LoVo (cell line): ENCODE data around the gene RBM42.
"Not testable (repeated sequence)": the region's sequence is repeated elsewhere in the genome, so short reads cannot be mapped to it uniquely, and the experiment has no call there.

ENCODE experiments used
- DNase-seq: peaks from one replicate; pipeline ENCODE4 v3.0.0-alpha.2; 2016; ENCODE audit warnings: low spot score

RBM42 gene

GRCh38 chr19:35628565-35629331 is at the start of gene RBM42:
Gene RBM42, plus strand, starts transcription at chr19:35629036. Its CDS starts 118 bp downstream, at chr19:35629154.
- peak; percentile 98 for DNase-seq

- no peak for DNase-seq
Observed at GRCh38 chr19:35582760-35583159, 46.1 kb upstream of the RBM42 start.

- no peak for DNase-seq
Observed at GRCh38 chr19:35585848-35586247, 43.0 kb upstream of the RBM42 start, which contains the start of gene PMIS2. Gene PMIS2, plus strand, starts transcription at chr19:35586173. Its CDS starts 87 bp downstream, at chr19:35586260.

DNA sequence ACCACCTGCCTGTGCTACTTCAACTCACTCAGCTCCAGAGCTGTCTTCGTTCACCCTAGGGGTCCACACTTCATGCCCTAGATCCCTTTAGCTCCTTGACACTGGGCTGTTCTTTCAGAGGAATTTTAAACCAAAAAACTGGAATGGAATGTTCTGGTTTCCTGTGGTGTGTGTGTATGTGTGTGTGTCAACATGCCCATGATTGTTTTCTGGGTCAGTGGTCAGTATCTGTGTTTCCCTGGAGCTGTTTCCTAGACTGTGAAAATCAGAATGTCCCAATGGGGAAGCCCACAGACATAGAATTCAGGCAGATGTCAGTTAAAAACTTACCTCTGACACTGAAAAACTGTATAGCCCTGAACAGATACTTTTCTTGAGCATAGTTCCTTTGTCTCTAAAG is 41.5 kb upstream of the RBM42 start:
- no peak for DNase-seq

DNA sequence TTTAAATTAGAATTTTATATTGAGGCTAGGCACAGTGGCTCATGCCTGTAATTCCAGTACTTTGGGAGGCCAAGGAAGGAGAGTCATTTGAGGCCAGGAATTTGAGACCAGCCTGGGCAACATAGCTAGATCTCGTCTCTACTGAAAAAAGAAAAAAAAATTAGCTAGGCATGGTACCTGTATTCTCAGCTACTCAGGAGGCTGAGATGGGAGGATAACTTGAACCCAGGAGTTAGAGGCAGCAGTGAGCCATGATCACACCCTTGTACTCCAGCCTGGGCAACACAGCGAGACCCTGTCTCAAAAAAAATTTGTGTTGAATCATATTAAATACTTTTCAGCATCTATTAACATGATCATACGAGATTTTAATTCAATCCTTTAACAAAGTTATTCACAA is 38.0 kb upstream of the RBM42 start:
- no peak for DNase-seq

DNA sequence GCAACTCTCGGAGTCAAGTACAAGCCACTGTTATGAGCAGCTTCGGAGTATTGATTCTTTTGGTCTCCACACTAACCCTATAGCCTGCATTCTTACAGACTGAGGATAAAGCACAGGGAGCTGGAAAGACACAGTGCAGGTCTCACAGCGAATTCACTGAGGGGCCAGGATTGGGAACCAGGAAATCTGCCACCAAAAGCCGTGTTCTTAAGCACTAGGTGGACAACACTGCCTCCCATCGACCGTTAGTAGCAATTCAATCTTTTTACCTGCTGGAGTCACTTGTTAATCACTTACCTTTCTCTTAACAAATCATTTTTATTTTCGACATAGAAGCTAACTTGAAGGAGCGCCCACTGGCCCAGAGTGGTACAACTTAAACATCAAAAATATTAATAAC is 36.6 kb upstream of the RBM42 start:
- no peak for DNase-seq

DNA sequence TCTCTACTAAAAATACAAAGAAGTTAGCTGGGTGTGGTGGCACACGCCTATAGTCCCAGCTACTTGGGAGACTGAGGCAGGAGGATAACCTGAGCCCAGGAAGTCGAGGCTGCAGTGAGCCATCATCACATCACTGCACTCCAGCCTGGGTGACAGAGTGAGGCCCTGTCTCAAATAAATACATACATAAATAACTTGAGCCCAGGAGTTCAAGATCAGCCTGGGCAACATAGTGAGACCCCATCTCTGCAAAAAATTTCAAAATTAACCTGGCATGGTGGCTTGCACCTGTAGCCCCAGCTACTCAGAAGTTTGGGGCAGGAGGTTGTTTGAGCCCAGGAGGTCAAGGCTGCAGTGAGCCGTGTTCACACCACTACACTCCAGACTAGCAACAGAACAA is 33.8 kb upstream of the RBM42 start:
- not testable (repeated sequence) for DNase-seq

DNA sequence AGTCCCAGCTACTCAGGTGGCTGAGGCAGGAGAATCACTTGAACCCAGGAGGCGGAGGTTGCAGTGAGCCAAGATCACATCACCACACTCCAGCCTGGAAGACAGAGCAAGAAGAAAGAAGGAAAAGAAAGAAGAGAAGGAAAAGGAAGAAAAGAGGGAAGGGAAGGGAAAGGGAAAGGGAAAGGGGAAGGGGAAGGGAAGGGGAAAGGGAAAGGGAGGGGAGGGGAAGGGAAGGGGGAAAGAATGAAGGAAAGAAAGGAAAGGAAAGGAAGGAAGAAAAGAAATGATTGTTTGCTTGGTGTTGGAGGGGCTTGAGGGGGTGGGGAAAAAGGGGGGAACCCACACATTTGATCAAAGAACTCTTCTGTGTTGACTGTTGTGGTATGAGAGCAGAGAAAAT is 32.9 kb upstream of the RBM42 start:
- DNase-seq, result no peak

DNA sequence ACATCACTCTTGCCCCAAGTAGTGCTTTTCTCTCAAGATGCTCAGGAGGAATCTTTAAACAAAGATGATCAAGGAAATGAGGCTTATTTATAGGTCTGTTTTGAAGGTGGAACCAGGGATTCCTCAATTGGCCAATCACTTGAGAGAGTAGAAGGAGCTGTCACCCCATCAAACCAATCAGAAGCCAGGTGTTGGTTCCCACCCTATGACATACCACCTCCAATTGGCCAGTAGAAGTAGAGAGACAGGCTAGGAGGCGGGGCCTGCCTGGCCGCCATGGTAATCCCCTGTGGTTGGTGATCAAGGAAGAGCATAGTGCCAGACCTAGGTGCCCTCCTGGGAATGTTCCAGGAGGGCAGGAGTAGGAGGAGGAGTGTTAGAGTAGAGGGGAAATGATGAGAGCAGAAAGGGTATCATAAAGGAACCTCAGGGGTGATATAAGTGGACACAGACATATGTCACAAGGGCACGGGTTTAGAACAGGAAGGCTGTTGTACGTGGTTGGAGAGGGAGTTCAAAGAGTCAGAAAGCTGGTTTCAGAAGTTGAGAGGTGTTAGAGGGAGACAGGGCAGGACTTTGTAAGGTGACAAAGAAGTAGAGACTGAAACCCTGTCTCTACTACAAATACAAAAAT is 32.4 kb upstream of the RBM42 start:
- no peak for DNase-seq

DNA sequence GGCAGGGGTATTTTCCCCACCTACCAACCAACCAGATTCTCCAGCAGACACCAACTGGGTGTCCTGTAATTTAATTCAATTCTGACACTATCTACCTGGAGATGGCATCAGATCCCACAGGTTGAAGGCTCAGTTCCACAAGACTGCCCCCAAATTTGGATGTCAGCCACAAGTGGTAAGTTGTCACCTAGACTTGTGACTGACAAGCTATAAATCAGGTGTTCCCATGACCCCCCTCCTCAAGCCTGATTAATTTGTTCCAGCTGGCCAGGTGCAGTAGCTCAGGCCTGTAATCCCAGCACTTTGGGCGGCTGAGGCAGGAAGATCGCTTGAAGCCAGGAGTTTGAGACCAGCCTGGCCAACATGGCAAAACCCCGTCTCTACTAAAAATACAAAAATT is 26.9 kb upstream of the RBM42 start:
- DNase-seq, result no peak

- DNase-seq, result peak; percentile 6
Observed at GRCh38 chr19:35604436-35604835, 24.4 kb upstream of the RBM42 start.

- not testable (repeated sequence) for DNase-seq
Observed at GRCh38 chr19:35607170-35607569, 21.7 kb upstream of the RBM42 start.

DNA sequence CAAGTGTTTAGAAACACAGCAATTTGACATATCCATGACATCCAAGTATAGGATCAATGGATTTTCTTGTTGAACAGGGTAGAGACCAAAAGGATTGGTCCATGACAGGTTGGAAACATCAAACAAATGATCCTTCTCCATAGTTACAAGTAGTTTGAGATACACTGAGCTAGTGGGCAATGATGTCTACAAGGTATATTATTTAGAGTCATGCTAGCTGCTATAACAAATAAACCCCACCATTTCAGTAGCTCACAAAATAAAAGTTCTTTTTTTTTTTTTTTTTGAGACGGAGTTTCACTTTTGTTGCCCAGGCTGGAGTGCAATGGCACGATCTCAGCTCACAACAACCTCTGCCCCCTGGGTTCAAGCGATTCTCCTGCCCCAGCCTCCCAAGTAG is 21.2 kb upstream of the RBM42 start:
- no peak for DNase-seq

- DNase-seq, result no peak
Observed at GRCh38 chr19:35608251-35608650, 20.6 kb upstream of the RBM42 start.

DNA sequence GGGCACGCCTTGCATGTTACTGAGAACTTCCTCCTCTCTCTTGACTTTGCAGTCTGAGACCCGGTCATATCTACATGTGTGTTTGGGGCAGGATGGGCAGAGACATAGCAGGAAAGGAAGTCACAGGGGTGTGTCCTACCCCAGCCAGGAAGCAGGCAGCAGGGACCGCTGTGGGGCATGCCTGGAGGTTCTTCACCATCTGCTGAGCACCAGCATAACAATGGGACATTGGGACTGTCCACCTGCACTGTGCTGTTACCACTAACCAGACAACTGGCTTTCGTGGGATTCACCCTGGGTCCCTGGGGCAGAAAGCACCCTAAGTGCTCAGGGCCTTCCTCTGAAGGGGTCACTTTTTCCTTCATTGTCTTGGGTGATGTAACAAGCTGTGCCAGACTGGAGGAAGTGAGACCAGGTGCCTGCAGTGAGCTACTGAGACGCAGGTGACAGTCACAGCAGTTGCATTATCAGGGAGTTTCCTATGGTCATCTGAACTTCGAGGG is 18.9 kb upstream of the RBM42 start:
- DNase-seq, result no peak

DNA sequence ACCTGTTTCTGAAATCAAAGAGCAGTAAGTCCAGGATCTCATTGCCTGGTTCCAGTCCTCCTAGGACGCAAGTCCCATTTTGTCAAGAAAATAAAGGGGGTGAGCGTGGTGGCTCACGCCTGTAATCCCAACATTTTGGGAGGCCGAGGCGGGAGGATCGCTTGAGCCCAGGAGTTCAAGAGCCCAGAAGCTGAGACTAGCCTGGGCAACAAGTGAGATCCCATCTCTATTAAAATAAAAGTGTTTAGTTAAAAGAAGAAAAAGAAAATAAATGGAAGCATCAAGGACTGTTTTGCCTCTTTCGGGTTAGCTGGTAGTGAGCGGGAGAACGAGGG is 16.6 kb upstream of the RBM42 start:
- DNase-seq, result no peak

DNA sequence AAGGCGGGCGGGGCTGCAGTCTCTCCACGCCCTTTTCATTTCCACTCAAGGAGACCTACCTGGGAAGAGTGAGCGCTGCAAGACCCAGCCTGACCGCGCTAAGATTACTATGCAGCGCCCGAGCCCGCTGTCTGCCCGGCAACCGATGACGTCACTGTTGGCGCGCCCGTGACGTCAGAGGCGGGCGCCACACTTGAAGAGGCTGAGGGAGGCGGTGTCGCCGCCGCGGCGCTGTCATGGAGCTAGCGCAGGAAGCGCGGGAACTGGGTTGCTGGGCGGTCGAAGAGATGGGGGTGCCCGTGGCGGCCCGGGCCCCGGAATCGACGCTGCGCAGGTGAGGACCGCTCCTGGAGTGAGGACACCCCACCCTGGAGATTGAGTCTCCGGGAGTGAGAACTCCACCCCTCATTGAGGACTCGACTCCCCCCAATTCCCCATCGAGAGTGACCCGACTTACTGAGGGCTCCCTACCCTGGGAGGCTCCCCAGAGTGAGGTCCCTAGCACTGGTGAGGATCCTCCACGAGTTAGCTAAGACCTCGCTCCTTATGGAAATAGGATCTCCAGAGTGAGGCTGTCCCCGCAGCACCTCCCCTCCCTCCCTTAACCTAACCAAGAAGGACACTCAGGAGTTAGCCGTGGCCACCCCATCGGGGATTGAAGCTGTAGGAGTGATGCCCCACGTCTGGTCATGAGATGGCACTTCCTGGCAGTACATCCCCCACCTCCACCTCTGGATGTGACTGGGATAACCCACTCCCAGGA is 16.1 kb upstream of the RBM42 start, which contains the start of gene HAUS5:
Gene HAUS5, plus strand, starts transcription at position 177 of the 763 bp plus-strand sequence. Its CDS starts 60 bp downstream, at position 237.
- DNase-seq, result peak; percentile 95

GRCh38 chr19:35613574-35613973 is 15.3 kb upstream of the RBM42 start:
- DNase-seq, result no peak

DNA sequence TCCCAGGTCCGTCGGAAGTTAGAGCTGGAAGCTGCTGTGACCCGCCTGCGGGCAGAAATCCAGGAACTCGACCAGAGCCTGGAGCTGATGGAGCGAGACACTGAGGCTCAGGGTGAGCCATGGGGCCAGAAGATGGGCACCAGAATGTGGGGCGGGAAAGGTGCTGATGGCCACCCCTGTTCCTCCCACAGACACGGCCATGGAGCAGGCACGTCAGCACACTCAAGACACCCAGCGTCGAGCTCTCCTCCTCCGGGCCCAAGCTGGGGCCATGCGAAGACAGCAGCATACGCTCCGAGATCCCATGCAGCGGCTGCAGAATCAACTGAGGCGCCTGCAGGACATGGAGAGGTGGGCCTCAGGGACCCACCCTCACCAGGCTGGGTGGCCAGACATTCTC is 13.8 kb upstream of the RBM42 start:
- DNase-seq, result no peak

DNA sequence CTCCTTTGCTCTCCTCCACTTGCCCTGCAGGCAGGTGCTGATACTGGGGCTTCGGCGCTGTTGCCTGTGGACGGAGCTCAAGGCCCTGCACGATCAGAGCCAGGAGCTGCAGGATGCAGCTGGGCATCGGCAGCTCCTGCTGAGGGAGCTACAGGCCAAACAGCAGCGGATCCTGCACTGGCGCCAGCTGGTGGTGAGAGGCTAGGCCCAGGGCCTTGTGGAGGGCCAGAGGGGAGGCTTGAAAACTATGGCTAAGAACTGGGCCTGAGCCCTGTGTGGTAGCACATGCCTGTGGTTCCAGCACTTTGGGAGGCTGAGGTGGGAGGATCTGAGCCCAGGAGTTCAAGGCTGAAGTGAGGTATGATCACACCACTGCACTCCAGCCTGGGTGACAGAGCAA is 10.0 kb upstream of the RBM42 start:
- no peak for DNase-seq

- no peak for DNase-seq
Observed at GRCh38 chr19:35619290-35619923, 9.4 kb upstream of the RBM42 start.

- no peak for DNase-seq
Observed at GRCh38 chr19:35620001-35620400, 8.8 kb upstream of the RBM42 start.
